HepG2 (cell line): ENCODE measurements around the gene TIRAP. TPM values are rescaled to one million over a fixed set of nuclear protein-coding genes. Genes with fewer than 3 reads are reported as not detected.

Experiments used
- ATF1 ChIP-seq: IDR thresholded peaks from 2 replicates; pipeline ENCODE4 v1.6.1; 2016; ENCODE audit warnings: mild to moderate bottlenecking, control low read depth
- ATF7-NPFF ChIP-seq: sonication (generic); formaldehyde crosslinking; IDR thresholded peaks from 2 replicates; pipeline ENCODE4 v1.8.1; 2023; ENCODE audit warnings: mild to moderate bottlenecking, low read depth, missing genetic modification reagents, moderate library complexity
- FOXM1 ChIP-seq: sonication (generic); formaldehyde crosslinking; IDR thresholded peaks from 2 replicates; pipeline ENCODE4 v1.5.0; 2020; ENCODE audit warnings: missing genetic modification reagents
- KLF9 ChIP-seq: IDR thresholded peaks from 2 replicates; pipeline ENCODE4 v1.6.1; 2016; ENCODE audit warnings: low read depth
- MYPOP ChIP-seq: sonication (generic); formaldehyde crosslinking; IDR thresholded peaks from 2 replicates; pipeline ENCODE4 v1.8.1; 2023; ENCODE audit warnings: mild to moderate bottlenecking, moderate library complexity, missing genetic modification reagents
- PAX8 ChIP-seq: sonication (generic); formaldehyde crosslinking; IDR thresholded peaks from 2 replicates; pipeline ENCODE4 v1.8.0; 2022; ENCODE audit warnings: mild to moderate bottlenecking, missing genetic modification reagents, borderline replicate concordance
- POLR2A ChIP-seq, 2 experiments: IDR thresholded peaks; 2 replicates each; pipeline ENCODE4 v1.6.1; 2011; ENCODE audit warnings: low read depth in 2 of 2, low read length in 2 of 2, mild to moderate bottlenecking in 1 of 2, moderate library complexity in 1 of 2; ENCODE audit not compliant: insufficient read depth in 1 of 2
- RFX1 ChIP-seq: fragments of 450-650 bp; IDR thresholded peaks from 2 replicates; pipeline ENCODE4 v1.6.1; 2017
- SALL1 ChIP-seq: sonication (generic); formaldehyde crosslinking; IDR thresholded peaks from 2 replicates; pipeline ENCODE4 v1.8.0; 2022; ENCODE audit warnings: mild to moderate bottlenecking, missing genetic modification reagents
- STAT6 ChIP-seq: sonication (generic); formaldehyde crosslinking; IDR thresholded peaks from 2 replicates; pipeline ENCODE4 v1.4.0; 2020; ENCODE audit warnings: missing genetic modification reagents, mild to moderate bottlenecking, borderline replicate concordance
- TERF1 ChIP-seq: sonication (generic); formaldehyde crosslinking; IDR thresholded peaks from 2 replicates; pipeline ENCODE4 v1.8.0; 2022; ENCODE audit warnings: mild to moderate bottlenecking, missing genetic modification reagents, moderate library complexity
- THAP7 ChIP-seq: sonication (generic); formaldehyde crosslinking; IDR thresholded peaks from 2 replicates; pipeline ENCODE4 v1.8.1; 2023; ENCODE audit warnings: mild to moderate bottlenecking, missing genetic modification reagents
- ZHX2 ChIP-seq, 2 experiments: sonication (generic) in 1 of 2; formaldehyde crosslinking in 1 of 2; IDR thresholded peaks; 2 replicates each; pipeline versions ENCODE4 v1.6.1 to v1.9.0; 2014 to 2022; ENCODE audit warnings: antibody characterized with exemption in 1 of 2, borderline replicate concordance in 1 of 2, inconsistent platforms in 1 of 2, low read depth in 1 of 2, missing genetic modification reagents in 1 of 2
- ZNF33A ChIP-seq: sonication (generic); formaldehyde crosslinking; IDR thresholded peaks from 2 replicates; pipeline ENCODE4 v1.5.1; 2020; ENCODE audit warnings: missing genetic modification reagents, mild to moderate bottlenecking, moderate library complexity, borderline replicate concordance
- ZNF616 ChIP-seq: sonication (generic); formaldehyde crosslinking; IDR thresholded peaks from 2 replicates; pipeline ENCODE4 v1.5.0; 2020; ENCODE audit warnings: low read depth, mild to moderate bottlenecking, missing genetic modification reagents
- ZNF773 ChIP-seq: sonication (generic); formaldehyde crosslinking; IDR thresholded peaks from 2 replicates; pipeline ENCODE4 v1.4.0; 2020; ENCODE audit warnings: missing genetic modification reagents, borderline replicate concordance
- ZSCAN9 ChIP-seq: IDR thresholded peaks from 2 replicates; pipeline ENCODE4 v1.6.1; 2016; ENCODE audit warnings: borderline replicate concordance
- polyA plus RNA-seq, 8 experiments: library from polyadenylated mRNA; depleted of rRNA in 3 of 8; stranded (reverse) in 7 of 8; unstranded in 1 of 8; fragments of >200 nt; fragmentation: Illumina TruSeq in 4 of 8; extraction: Trizol in 4 of 8; gene quantifications; 2 replicates each; pipeline versions ENCODE4 v1.2.1 to v1.2.3, GENCODE V29; 2011 to 2016; ENCODE audit warnings: low read depth in 4 of 8, missing spikeins in 1 of 8, mixed read lengths in 1 of 8; ENCODE audit not compliant: insufficient read depth in 1 of 8
- total RNA-seq, 5 experiments: library from RNA; depleted of rRNA; stranded (reverse); fragments of >200 nt; fragmentation: Illumina TruSeq; extraction: Trizol; gene quantifications; 2 replicates each; pipeline ENCODE4 v1.2.3, GENCODE V29; 2016; ENCODE audit warnings: low read depth in 1 of 5

TIRAP gene
- total and polyA plus RNA-seq, 2 of the 13 experiments (the other 11 are each of a cell fraction or from before 2014, with no cell fraction given) = 5.4 to 5.7 TPM

- TF ChIP-seq MYPOP (CRISPR knock-in tag) (no peak), STAT6 (no peak), SALL1 (CRISPR knock-in tag) (no peak; the same call in 1 of the 2 replicates), THAP7 (peak; percentile 74; the same call in 1 of the 2 replicates), POLR2A (IDR thresholded peaks at IDR 0.05; ENCODE audit: insufficient read depth in 1 of 2, low read depth in 2 of 2, low read length in 2 of 2) (peak; percentile 33 to 93; a peak in 3 of 4 replicates), ZSCAN9 (no peak), TERF1 (CRISPR knock-in tag) (no peak), KLF9 (CRISPR knock-in tag) (no peak), RFX1 (no peak), ZNF33A (CRISPR knock-in tag) (no peak), ZHX2 (IDR thresholded peaks at IDR 0.05; ENCODE audit: low read depth) (no peak), ZHX2 (CRISPR knock-in tag; IDR thresholded peaks at IDR 0.05; ENCODE audit: borderline replicate concordance) (no peak), ZNF773 (CRISPR knock-in tag) (no peak; the same call in 1 of the 2 replicates), ATF1 (no peak), ZNF616 (CRISPR knock-in tag) (no peak), ATF7-NPFF (peak; percentile 89), FOXM1 (CRISPR knock-in tag) (no peak), PAX8 (CRISPR knock-in tag) (no peak)
These were observed at the start of gene TIRAP (continued) for GRCh38 chr11:126282736-126283591.
